ENCODE data around the gene CFAP99. TPM values are rescaled to one million over a fixed set of nuclear protein-coding genes. Genes with fewer than 3 reads are reported as not detected.

The CFAP99 gene
- total and polyA plus RNA-seq, 2 donors (not counting 1 experiment from before 2014, with no cell fraction given), result not detected

DNA sequence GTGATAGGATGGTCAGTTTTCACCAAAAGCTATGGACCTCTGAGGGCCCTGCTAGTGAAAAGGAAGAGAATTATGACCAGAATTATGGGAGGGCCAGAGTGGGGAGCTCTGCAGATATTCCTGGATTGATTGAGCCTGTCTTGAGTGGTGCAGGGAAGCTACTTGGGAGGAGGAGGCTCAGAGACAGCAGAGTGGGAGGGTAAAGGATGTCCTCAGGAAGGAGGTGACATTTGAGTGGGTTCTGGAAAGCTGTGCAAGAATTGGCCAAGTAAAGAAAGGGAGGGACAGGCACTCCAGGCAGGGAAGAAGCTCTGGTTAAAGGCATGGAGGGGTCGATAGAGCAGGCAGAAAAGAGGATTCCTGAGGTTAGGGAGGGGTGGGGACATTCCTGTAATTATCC, 74.2 kb downstream of the CFAP99 start:
- peak overlapping the region; percentile 50 for H3K27ac Mint-ChIP-seq
- no peak overlapping the region for H2AFZ ChIP-seq (ENCODE audit: insufficient read depth, low read depth, low read length, poor library complexity, severe bottlenecking)
- H3K4me3 Mint-ChIP-seq, result no peak overlapping the region

DNA sequence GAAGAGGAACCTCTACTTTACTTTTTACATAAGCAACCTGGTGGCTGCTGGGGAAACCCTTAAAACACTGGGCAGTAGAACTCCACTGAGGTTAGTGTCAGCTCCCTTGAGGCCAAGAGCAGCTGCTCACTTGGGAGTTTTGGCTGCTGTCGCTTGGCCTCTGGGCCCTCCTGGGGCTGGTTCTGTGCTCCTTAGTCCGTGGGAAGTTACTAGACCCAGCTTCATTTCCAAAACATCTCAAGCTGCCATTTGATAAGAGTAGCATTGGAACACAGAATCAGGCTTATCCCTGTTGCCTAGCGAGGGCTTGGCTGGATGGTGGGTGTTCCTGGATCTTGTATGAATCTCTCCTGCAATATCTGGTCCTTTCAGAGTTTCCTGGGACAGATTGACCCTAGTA, 76.2 kb downstream of the CFAP99 start:
- 92% methylated on average over 2 of the region's 3 CpGs for WGBS (ENCODE audit: insufficient coverage)
- H4K20me1 ChIP-seq (ENCODE audit: control insufficient read depth, insufficient read depth, low read length, poor library complexity, severe bottlenecking), result peaks cover 86% of the 10 kb centered on the region
- H2AFZ ChIP-seq (ENCODE audit: insufficient read depth, low read depth, low read length, poor library complexity, severe bottlenecking), result no peak overlapping the region
- H3K9ac ChIP-seq (ENCODE audit: low read length), result no peak overlapping the region
- TF ChIP-seq, protein P1, sequence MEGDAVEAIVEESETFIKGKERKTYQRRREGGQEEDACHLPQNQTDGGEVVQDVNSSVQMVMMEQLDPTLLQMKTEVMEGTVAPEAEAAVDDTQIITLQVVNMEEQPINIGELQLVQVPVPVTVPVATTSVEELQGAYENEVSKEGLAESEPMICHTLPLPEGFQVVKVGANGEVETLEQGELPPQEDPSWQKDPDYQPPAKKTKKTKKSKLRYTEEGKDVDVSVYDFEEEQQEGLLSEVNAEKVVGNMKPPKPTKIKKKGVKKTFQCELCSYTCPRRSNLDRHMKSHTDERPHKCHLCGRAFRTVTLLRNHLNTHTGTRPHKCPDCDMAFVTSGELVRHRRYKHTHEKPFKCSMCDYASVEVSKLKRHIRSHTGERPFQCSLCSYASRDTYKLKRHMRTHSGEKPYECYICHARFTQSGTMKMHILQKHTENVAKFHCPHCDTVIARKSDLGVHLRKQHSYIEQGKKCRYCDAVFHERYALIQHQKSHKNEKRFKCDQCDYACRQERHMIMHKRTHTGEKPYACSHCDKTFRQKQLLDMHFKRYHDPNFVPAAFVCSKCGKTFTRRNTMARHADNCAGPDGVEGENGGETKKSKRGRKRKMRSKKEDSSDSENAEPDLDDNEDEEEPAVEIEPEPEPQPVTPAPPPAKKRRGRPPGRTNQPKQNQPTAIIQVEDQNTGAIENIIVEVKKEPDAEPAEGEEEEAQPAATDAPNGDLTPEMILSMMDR (IDR thresholded peaks at IDR 0.05), result no peak
- no peak for TF ChIP-seq EZH2 (IDR thresholded peaks at IDR 0.05; ENCODE audit: borderline replicate concordance, insufficient read depth, low read depth, low read length, poor library complexity, severe bottlenecking)
- ATAC-seq (ENCODE audit: low read depth) (peak; percentile 32), DNase-seq (no peak)
- Mint-ChIP-seq H3K27me3 (no peaks in the 10 kb centered on the region), H3K4me3 (no peak overlapping the region), H3K4me1 (peaks cover 44% of the 10 kb centered on the region), H3K27ac (peak overlapping the region; percentile 72), H3K9me3 (ENCODE audit: insufficient read depth) (no peaks in the 10 kb centered on the region)
- H3K36me3 ChIP-seq (replicated peaks in 1 of 2; ENCODE audit: control extremely low read depth in 1 of 2, control insufficient read depth in 1 of 2, extremely low read depth in 1 of 2, insufficient read depth in 2 of 2, low read length in 1 of 2), result peaks cover 7 to 70% of the 10 kb centered on the region in 2 experiments
- H3K79me2 ChIP-seq (ENCODE audit: control insufficient read depth, insufficient read depth, low read length), result peaks cover 84% of the 10 kb centered on the region
- peak overlapping the region in 1 of 2 donors; percentile 23 for H3K27ac ChIP-seq (ENCODE audit: low read length in 2 of 2)
- intact Hi-C loops (cut with micrococcal nuclease), result loop anchor here (5.0 kb wide), 1 partner anchor 33 kb away; no protein-coding TSS in a partner anchor
- CTCF ChIA-PET, result interaction anchor here (1.3 to 3.2 kb wide), 4 partner anchors 9 to 36 kb away, joined by 4 to 26 read pairs (median 4); no protein-coding TSS in a partner anchor
- no peaks in the 10 kb centered on the region for H3K27me3 ChIP-seq (replicated peaks in 1 of 4; ENCODE audit: control extremely low read depth in 1 of 4, control insufficient read depth in 3 of 4, insufficient read depth in 4 of 4, low read length in 3 of 4)
- no peak overlapping the region for H3K4me3 ChIP-seq (ENCODE audit: control extremely low read depth in 1 of 5, extremely low read depth in 1 of 5, insufficient read depth in 1 of 5, low read depth in 2 of 5, low read length in 4 of 5)
- peaks cover 16 to 30% of the 10 kb centered on the region in 2 donors for H3K4me1 ChIP-seq (ENCODE audit: control insufficient read depth in 2 of 2, insufficient read depth in 2 of 2, low read length in 2 of 2)
- peak overlapping the region; percentile 15 for H3K4me2 ChIP-seq (replicated peaks; ENCODE audit: low read depth, low read length, poor library complexity, severe bottlenecking)
- POLR2A ChIA-PET, result interaction anchor here (1.0 kb wide), 1 partner anchor 9 kb away, joined by 3 read pairs; no protein-coding TSS in a partner anchor
- H3K9me3 ChIP-seq (ENCODE audit: control extremely low read depth in 1 of 3, control insufficient read depth in 2 of 3, insufficient read depth in 1 of 3, low read length in 2 of 3), result no peaks in the 10 kb centered on the region

More for the DNA sequence above, 74.2 kb downstream of the CFAP99 start:
- Histone ChIP-seq H3K36me3 (replicated peaks in 1 of 2; ENCODE audit: control extremely low read depth in 1 of 2, control insufficient read depth in 1 of 2, extremely low read depth in 1 of 2, insufficient read depth in 2 of 2, low read length in 1 of 2) (peaks cover 5 to 65% of the 10 kb centered on the region in 2 experiments), H3K27ac (ENCODE audit: low read length in 2 of 2) (no peak overlapping the region), H3K4me3 (ENCODE audit: control extremely low read depth in 1 of 5, extremely low read depth in 1 of 5, insufficient read depth in 1 of 5, low read depth in 2 of 5, low read length in 4 of 5) (no peak overlapping the region), H3K4me1 (ENCODE audit: control insufficient read depth in 2 of 2, insufficient read depth in 2 of 2, low read length in 2 of 2) (peaks cover 18 to 37% of the 10 kb centered on the region in 2 donors), H3K9ac (ENCODE audit: low read length) (no peak overlapping the region), H3K4me2 (replicated peaks; ENCODE audit: low read depth, low read length, poor library complexity, severe bottlenecking) (no peak overlapping the region), H3K79me2 (ENCODE audit: control insufficient read depth, insufficient read depth, low read length) (peaks cover 86% of the 10 kb centered on the region), H3K9me3 (ENCODE audit: control extremely low read depth in 1 of 3, control insufficient read depth in 2 of 3, insufficient read depth in 1 of 3, low read length in 2 of 3) (no peaks in the 10 kb centered on the region), H4K20me1 (ENCODE audit: control insufficient read depth, insufficient read depth, low read length, poor library complexity, severe bottlenecking) (peaks cover 87% of the 10 kb centered on the region), H3K27me3 (replicated peaks in 1 of 4; ENCODE audit: control extremely low read depth in 1 of 4, control insufficient read depth in 3 of 4, insufficient read depth in 4 of 4, low read length in 3 of 4) (no peaks in the 10 kb centered on the region)
- TF ChIP-seq, protein P1 (IDR thresholded peaks at IDR 0.05), result no peak
- no peak for TF ChIP-seq EZH2 (IDR thresholded peaks at IDR 0.05; ENCODE audit: borderline replicate concordance, insufficient read depth, low read depth, low read length, poor library complexity, severe bottlenecking)
- CTCF ChIA-PET, result interaction anchor here (1.2 kb wide), 1 partner anchor 24 kb away, joined by 3 read pairs; the partner anchor contains the start of gene RNF4
- no peak for DNase-seq
- H3K4me1 Mint-ChIP-seq, result peaks cover 57% of the 10 kb centered on the region
- intact Hi-C loops (cut with micrococcal nuclease), result no loop called here
- WGBS (ENCODE audit: insufficient coverage), result 100% methylated on average over 1 of the region's 1 CpG
- no peak for ATAC-seq (ENCODE audit: low read depth)
- no peaks in the 10 kb centered on the region for H3K27me3 Mint-ChIP-seq
- H3K9me3 Mint-ChIP-seq (ENCODE audit: insufficient read depth), result no peaks in the 10 kb centered on the region
- POLR2A ChIA-PET, result interaction anchor here (0.7 kb wide), 1 partner anchor 396 kb away, joined by 6 read pairs; no protein-coding TSS in a partner anchor

All from B cell (primary cell).